ENCODE results near the gene TGIF2.
A peak's percentile ranks its signal among the peaks of the same experiment; 100 is the strongest.
"Not testable (repeated sequence)": the region's sequence is repeated elsewhere in the genome, so short reads cannot be mapped to it uniquely, and the experiment has no call there.

Gene TGIF2

GRCh38 chr20:36579996-36580545, 6.7 kb downstream of the TGIF2 start:
- no peak for DNase-seq

- no peak for DNase-seq
These were observed 8.9 kb downstream of the TGIF2 start for GRCh38 chr20:36582322-36582721.

- no peak for DNase-seq
These were observed 9.4 kb downstream of the TGIF2 start for GRCh38 chr20:36582821-36583220.

GRCh38 chr20:36584018-36584481, 10.7 kb downstream of the TGIF2 start:
- no peak for DNase-seq

DNA sequence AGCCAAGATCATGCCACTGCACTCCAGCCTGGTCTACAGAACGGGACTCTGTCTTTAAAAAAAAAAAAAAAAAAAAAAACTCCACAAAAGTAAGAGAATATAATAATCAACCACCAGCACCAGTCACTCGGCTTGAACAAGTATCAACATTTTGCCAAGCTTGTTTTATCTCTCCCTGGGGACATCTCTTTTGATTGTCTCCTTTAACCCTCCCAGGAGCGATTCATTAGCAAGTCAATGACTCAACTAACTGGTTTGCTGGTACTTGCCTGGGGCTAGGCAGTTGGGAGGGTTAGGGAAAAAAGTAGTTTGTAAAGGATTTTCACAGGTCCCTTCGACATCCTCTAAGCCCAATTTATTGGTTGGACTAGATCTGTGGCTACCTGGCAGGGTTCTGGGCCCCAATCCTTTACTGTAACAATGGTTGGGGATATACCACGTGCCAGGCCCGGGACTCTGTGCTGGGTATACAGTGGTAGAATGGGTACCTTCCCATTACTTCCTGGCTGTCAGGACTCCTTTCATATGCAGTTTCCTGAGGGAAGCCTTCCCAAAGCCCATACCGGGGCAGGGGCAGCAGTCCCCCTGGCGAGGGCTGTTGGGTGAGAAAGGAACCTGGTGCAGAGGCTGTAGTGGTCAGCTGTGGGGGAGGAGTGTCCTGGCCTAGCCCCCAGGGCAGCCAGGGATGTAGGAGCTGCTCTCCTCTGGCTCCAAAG, 12.2 kb downstream of the TGIF2 start:
- no peak for DNase-seq

- no peak for DNase-seq
These were observed 14.1 kb downstream of the TGIF2 start for GRCh38 chr20:36587388-36588070.

GRCh38 chr20:36591281-36591680, 17.9 kb downstream of the TGIF2 start:
- DNase-seq, result no peak

DNA sequence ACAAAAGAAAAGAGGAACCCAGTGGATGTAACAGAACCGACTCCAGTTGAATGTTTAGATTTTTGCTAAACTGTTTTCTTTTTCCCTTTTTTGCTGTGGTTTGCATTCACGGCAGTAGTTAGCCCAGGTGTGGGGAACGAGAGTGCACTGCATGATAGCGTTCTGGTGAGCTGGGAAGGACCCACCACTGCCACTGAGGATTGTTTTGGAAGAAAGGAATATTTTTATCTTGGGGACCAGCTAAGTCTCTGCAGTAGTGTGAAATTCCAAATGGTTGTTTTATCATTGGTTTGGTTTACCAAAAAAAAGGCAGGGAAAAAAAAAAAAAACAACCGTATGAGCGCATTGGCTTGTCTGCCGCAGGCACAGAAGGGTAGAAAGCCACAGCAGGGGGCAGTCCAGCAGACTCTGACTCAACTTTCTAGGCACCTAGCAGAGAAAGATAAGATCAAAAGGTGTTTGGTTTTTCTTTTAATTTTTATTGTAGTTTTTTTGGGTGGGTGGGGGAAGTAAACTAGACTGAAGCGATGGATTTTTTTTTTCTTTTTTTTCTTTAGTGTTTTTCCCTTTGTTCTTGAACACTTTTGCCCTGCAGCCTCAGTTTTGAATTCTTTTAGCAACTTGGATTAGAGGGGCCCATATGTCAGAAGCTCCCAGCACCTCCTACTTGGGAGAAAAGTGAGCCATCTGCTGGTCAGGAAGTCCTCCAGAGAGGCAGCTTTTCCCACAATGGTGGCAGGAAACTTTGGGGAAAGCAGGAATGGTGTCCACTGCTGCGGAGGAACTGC, 18.7 kb downstream of the TGIF2 start:
- DNase-seq, result peak; percentile 52

DNA sequence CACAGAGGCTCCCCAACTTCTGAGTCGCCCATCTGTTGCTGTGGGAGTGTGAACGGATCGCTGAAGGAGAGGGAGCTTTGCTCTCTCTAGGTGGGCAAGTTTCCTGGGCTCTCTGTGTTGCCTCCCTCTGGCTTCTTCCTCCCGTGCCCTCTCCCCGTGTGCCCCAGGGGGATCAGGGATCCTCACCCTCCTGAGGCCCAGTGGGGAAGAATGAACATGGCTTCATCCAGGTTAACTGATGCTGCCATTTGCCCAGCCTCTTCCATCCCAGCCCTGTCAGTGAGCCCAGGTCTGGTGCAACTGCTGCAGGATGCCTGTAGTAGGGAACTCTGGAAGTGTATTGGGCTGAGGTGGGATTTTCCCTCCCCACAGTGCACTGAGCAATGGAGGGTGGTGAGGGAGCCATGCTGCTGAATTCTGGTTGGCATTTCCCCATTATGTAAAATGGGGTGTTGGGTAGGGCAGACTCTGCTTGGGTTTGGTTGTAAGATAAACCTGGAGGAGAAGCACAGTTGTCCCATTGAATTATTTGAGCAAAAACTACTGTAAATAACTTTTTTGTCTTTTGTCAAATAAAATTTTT, 20.0 kb downstream of the TGIF2 start:
- DNase-seq, result no peak

- no peak for DNase-seq
These were observed 26.5 kb downstream of the TGIF2 start for GRCh38 chr20:36599912-36600345.

DNA sequence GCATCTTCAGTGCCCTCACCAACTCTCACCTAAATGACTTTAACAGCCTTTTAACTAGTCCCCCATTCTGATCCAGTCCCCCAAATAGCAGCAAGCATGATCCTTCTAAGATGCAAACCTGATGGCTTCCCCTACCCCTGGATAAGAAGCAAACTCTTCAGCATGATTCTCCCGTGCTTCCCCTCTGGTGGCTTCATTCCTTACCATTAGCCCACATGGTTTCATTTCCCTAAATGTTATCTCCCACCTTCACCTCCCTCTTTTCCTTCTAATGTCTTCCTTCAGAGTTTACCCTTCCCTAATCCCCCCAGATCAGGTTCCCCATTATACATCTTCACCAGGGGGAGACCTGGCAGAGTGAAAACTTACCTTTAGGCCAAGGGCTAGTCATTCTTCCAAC, 28.1 kb downstream of the TGIF2 start:
- no peak for DNase-seq

- no peak for DNase-seq
These were observed 31.6 kb downstream of the TGIF2 start for GRCh38 chr20:36604952-36605398.

DNA sequence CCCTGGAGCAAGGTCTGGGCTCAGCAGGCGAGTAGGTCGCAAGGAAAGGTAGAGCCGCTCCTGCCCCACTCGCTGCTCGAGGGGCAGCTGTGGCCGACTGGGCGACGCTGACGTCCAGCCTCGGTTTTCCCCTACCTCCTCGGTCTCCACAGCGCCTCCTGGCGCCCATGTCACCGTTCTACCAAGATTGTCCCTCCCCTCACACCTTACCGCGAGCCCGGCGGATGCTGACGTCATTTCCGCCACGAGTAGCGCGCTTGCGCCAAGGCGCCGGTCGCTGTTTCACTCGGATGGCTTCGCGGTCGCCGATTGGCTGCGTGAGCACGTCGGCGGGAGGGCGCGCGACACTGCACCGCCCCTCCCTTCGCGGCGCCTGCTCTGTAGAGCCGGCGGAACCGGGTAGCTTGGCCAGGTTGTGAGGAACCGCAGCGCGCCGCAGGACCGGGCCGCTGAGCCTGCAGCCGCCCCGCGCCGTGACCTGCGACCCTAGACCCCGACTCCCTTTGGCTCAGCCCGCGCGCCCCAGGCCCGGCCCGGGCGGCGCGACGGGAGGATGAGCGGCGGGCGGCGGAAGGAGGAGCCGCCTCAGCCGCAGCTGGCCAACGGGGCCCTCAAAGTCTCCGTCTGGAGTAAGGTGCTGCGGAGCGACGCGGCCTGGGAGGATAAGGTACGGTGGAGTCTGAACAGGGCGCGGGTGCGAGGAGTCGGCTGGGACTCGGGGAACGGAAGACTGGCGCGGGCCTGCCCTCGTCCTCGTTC, 32.2 kb downstream of the TGIF2 start, which contains the start of gene RAB5IF:
Gene RAB5IF (plus strand): TSS at position 381 of the 759 bp plus-strand sequence. CDS start 173 bp downstream, at position 554.
- peak; percentile 100 for DNase-seq

DNA sequence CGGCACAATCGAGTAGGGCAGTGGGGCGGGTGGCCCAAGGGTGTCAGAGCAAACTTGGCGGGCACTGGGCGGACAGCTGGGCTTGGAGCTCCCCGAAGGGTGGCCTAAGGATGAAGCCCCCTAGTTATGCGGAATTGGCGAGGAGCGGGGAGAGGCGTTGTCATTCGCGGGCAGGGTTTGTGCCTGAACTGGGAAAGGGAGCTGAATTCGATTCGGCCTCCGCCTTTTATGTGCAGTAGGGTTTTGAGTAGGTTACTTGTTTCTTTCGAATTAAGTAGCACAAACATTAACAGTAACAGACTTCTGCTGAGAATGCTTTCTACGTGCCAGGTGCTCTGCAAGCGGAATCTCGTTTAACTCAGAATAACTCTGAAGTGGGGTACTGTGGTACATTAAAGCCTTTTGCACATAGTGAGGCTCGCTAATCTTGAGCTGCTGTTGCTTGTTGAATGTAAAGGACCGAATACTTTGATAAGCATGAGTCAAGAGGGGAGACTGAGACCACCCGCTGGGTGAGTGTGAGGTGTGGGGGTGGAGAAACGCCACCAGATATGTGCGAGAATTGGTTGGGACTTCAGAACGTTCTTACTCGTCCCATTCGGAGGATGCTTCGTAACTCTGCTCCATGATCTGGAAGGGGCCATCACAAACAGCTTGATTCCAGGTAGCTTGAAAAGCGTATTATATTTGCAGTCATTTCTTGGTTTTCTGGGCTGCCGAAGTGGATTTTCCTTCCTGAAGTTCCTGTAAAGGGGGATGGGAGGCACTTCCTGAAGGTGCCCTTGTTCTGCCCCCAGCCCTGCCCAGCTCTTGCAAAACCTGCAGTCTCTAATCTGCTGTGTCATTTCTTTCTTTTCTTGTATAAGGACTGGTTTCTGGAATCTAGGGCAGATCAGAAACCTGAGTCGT, 33.0 kb downstream of the TGIF2 start:
- DNase-seq, result no peak

DNA sequence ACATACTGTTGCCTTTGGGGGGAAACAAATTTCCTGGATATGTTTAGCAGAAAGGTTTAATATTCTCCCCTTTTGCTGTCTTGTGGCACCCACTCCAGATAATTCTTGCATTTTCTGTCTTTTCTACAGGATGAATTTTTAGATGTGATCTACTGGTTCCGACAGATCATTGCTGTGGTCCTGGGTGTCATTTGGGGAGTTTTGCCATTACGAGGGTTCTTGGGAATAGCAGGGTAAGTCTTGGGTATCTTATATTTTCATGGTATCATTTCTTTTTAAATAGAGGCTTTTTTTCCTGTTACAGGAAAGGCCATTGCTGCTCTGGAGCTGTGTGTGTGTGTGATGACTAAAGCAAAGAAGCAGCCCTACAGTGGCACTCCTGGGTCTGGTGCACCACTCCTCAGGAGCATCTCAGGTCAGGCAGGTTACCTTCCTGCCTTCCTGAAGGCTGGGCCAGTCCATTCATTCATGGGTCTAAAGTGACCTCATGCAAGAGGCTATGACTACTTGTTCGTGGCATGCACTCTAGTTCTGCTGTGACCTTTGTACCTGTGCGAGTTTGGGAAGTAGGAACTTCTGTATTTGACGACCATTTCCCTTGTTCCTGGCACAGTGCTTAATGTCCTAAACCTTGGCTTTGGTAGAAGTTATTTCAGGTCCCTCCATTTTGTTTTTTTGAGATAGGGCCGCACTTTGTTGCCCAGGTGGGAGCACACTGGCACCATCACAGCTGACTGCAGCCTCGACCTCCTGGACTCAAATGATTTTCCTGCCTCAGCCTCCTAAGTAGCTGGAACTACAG, 34.4 kb downstream of the TGIF2 start:
- DNase-seq, result no peak

DNA sequence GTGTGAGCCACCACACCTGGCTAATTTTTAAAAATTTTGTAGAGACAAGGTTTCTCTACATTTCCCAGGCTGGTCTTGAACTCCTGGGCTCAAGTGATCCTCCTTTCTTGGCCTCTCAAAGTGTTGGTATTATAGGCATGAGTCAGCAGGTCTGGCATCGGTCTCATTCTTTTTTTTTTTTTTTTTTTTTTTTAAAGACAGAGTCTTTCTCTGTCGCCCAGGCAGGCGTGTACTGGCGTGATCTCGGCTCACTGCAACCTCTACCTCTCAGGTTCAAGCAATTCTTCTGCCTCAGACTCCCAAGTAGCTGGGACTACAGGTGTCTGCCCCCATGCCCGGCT, 35.0 kb downstream of the TGIF2 start:
- DNase-seq, result not testable (repeated sequence)

DNA sequence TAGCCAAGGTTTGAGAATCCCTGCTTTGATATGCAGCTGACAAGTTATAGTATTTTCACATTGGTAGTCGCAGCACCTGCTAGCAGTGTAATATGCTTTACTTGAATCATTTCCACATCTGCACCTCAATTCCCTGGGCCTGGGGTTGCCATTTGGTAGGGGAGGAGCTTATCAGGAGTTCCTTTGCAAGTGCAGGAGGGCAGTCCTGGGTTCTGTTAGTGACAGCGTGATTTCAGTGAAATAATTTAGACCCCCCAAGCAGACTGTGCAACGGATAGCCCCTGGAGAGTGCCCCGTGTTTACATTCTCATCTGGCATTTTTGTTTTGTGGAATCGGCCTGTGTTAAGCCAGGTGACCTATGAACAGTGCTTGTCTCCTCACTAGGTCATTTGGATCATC, 38.2 kb downstream of the TGIF2 start:
- no peak for DNase-seq

- no peak for DNase-seq
These were observed 40.6 kb downstream of the TGIF2 start for GRCh38 chr20:36613974-36614373.

- DNase-seq, result no peak
These were observed 41.6 kb downstream of the TGIF2 start for GRCh38 chr20:36614781-36615557.

Data from activated effector memory CD4-positive, alpha-beta T cell treated with Interleukin-2 at 50 U/mL for 16 hours (primary cell).